Right atrium auricular region (tissue), 2 donors: Measurements from ENCODE around the gene MTMR3. TPM values are rescaled to one million over a fixed set of nuclear protein-coding genes. Genes with fewer than 3 reads are reported as not detected.

Experiments
- DNase-seq: peaks from one replicate; pipeline ENCODE4 v3.0.0-alpha.2; 2019; ENCODE audit warnings: low spot score
- H3K27ac ChIP-seq, 2 donors: fragments of 200-600 bp; sonication (generic); 1 replicate in 1 of 2; 2 replicates in 1 of 2; pipeline ENCODE4 v1.5.1; 2016 to 2019
- H3K27me3 ChIP-seq, 2 donors: fragments of 200-600 bp; sonication (generic); one replicate each; pipeline versions ENCODE4 v1.5.1 to v1.6.0; 2017 to 2019
- H3K36me3 ChIP-seq: fragments of 200-600 bp; sonication (generic); one replicate; pipeline ENCODE4 v1.5.1; 2016
- H3K4me1 ChIP-seq, 2 donors: fragments of 200-600 bp; sonication (generic); one replicate each; pipeline versions ENCODE4 v1.5.1 to v1.6.0; 2017 to 2019
- H3K4me3 ChIP-seq, 2 donors: fragments of 200-600 bp; sonication (generic); 1 replicate in 1 of 2; 2 replicates in 1 of 2; pipeline ENCODE4 v1.5.1; 2017 to 2019; ENCODE audit warnings: mild to moderate bottlenecking in 1 of 2, moderate library complexity in 1 of 2
- H3K9me3 ChIP-seq, 2 donors: fragments of 200-600 bp; sonication (generic); one replicate each; pipeline ENCODE4 v1.5.1; 2019
- total RNA-seq, 2 donors: library from RNA; depleted of rRNA; stranded (reverse); fragments of >200 nt; gene quantifications; one replicate each; pipeline ENCODE4 v1.1.0, GENCODE V29; 2016
- TF ChIP-seq, protein P1 (sequence below), 2 donors: fragments of 200-600 bp; sonication (generic); IDR thresholded peaks; one replicate each; pipeline ENCODE4 v1.5.1; 2019; ENCODE audit warnings: antibody characterized with exemption in 2 of 2

MTMR3 gene
- total RNA-seq, 2 donors from 2014 or later, result 27.2 to 38.1 TPM

DNA sequence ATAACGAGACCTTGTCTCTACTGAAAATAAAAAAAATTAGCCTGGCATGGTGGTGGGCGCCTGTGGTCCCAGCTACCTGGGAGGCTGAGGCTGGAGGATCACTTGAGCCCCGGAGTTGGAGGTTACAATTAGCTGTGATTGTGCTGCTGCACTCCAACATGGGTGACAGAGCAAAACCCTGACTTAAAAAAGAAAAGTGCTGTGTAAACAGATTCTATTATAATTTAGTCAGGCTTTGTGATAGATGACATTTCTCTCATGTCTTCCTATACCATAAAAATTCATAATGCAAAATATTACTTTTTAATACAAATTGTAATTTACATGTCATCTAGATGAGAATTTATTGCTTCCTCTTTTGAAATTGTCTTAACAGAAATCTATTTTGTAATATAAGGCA, 94.1 kb downstream of the MTMR3 start:
- H3K4me1 ChIP-seq, result peaks cover 0 to 20% of the 10 kb centered on the region in 2 donors
- DNase-seq, result no peak
- TF ChIP-seq, protein P1, sequence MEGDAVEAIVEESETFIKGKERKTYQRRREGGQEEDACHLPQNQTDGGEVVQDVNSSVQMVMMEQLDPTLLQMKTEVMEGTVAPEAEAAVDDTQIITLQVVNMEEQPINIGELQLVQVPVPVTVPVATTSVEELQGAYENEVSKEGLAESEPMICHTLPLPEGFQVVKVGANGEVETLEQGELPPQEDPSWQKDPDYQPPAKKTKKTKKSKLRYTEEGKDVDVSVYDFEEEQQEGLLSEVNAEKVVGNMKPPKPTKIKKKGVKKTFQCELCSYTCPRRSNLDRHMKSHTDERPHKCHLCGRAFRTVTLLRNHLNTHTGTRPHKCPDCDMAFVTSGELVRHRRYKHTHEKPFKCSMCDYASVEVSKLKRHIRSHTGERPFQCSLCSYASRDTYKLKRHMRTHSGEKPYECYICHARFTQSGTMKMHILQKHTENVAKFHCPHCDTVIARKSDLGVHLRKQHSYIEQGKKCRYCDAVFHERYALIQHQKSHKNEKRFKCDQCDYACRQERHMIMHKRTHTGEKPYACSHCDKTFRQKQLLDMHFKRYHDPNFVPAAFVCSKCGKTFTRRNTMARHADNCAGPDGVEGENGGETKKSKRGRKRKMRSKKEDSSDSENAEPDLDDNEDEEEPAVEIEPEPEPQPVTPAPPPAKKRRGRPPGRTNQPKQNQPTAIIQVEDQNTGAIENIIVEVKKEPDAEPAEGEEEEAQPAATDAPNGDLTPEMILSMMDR (IDR thresholded peaks at IDR 0.05), result no peak
- peaks cover 18% of the 10 kb centered on the region for H3K36me3 ChIP-seq
- no peak overlapping the region for H3K4me3 ChIP-seq
- H3K27ac ChIP-seq, result no peak overlapping the region
- H3K27me3 ChIP-seq, result no peaks in the 10 kb centered on the region
- H3K9me3 ChIP-seq, result no peaks in the 10 kb centered on the region

DNA sequence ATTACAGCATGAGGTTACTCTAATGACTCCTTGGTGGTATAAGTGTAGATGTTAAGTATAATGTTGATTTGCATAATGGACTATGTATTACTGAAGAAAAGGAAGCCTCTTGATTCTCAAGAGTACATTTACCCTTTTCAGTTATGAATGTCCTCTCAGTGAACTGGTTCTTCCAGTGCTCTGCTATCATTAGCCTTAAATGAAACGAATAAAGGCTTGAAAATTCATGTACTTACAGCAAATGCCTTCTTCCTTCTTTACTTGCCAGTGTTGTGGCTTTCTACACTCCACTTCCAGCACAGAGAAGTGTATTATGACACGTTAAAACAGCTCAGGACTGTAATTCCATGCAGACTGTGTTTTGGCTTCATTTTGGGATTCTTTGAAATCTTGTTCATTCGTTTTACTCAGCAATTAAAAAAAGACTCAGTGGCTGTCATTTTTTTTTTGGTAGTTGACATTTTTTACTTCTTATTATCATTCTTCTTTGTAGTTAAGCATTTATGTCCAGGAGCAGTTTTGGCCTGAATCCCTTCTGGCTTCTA, 96.9 kb downstream of the MTMR3 start:
- Histone ChIP-seq H3K4me1 (peaks cover 0 to 20% of the 10 kb centered on the region in 2 donors), H3K36me3 (peaks cover 18% of the 10 kb centered on the region), H3K9me3 (no peaks in the 10 kb centered on the region), H3K27ac (no peak overlapping the region), H3K4me3 (no peak overlapping the region), H3K27me3 (no peaks in the 10 kb centered on the region)
- TF ChIP-seq, protein P1 (IDR thresholded peaks at IDR 0.05), result no peak
- DNase-seq, result no peak

DNA sequence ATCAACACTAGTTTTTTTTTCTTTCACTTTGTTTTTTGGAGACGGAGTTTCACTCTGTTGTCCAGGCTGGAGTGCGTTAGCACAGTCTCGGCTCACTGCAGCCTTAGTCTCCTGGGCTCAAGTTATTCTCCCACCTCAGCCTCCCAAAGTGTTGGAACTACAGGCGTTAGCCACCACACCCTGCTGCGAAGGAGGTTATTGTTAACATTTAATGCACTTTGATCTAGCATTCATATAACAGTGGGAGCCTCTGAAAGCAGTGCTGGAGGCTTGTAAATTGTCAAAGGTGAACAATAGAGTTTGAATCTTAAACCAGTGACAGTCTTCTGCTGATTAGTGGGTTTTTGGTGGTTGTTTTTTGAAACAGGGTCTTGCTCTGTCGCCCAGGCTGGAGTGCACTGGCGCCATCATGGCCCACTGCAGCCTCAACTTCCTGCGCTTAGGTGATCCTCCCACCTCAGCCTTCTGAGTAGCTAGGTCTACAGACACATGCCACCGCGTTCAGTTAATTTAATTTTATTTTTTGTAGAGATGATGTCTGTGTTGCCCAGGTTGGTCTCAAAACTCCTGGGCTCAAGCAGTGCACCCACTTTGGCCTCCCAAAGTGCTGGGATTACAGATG, 100.4 kb downstream of the MTMR3 start:
- TF ChIP-seq, protein P1 (IDR thresholded peaks at IDR 0.05), result no peak

DNA sequence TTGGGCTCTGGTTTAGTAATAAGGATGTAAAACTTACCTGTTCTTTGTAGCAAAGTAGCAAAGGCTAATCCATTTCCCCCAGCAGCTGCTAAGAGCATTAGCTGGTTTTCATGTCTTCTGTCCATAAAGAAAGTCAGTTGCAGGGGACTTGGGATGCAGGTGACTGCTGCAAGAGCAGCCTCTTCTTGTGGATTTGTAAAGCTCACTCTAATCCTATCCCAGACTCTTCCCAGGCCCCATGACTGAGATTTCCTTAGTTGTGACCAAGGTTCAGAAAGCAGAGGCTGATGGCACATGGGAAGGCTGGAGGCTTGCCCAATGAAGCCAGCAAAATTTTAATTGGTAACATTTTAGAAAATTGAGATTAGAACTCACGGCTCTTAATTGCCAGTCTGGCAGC, 102.9 kb downstream of the MTMR3 start:
- H3K9me3 ChIP-seq, result no peaks in the 10 kb centered on the region
- H3K4me1 ChIP-seq, result no peaks in the 10 kb centered on the region
- TF ChIP-seq, protein P1 (IDR thresholded peaks at IDR 0.05), result no peak
- no peaks in the 10 kb centered on the region for H3K27me3 ChIP-seq
- no peak for DNase-seq
- H3K27ac ChIP-seq, result no peak overlapping the region
- no peaks in the 10 kb centered on the region for H3K36me3 ChIP-seq
- no peak overlapping the region for H3K4me3 ChIP-seq

More for the DNA sequence above, 100.4 kb downstream of the MTMR3 start:
- H3K36me3 ChIP-seq, result peaks cover 14% of the 10 kb centered on the region
- H3K9me3 ChIP-seq, result no peaks in the 10 kb centered on the region
- no peak for DNase-seq
- no peak overlapping the region for H3K4me3 ChIP-seq
- H3K27ac ChIP-seq, result no peak overlapping the region
- peaks cover 0 to 20% of the 10 kb centered on the region in 2 donors for H3K4me1 ChIP-seq
- no peaks in the 10 kb centered on the region for H3K27me3 ChIP-seq

DNA sequence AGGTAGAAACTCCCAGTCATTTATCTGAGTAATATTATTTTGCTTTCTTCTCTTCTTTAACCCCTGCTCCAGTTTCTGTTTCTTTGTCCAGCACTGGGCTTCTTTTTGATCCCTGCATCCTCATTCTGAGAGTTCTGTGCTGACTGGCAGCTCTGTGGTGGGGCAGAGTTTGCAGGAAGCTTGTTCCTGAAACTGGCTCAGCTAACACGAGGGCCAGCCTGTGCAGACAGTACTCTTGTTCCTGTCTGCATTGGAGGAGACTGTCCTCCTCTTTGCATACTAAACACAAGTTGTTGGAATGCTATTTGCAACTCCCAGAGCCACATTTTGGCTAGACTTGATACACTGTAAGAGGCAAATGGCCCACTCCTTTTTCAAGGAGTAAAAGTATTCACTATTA, 104.2 kb downstream of the MTMR3 start:
- Histone ChIP-seq H3K4me3 (no peak overlapping the region), H3K36me3 (no peaks in the 10 kb centered on the region), H3K9me3 (no peaks in the 10 kb centered on the region), H3K4me1 (no peaks in the 10 kb centered on the region), H3K27ac (no peak overlapping the region), H3K27me3 (no peaks in the 10 kb centered on the region)
- TF ChIP-seq, protein P1 (IDR thresholded peaks at IDR 0.05), result no peak
- DNase-seq, result no peak

DNA sequence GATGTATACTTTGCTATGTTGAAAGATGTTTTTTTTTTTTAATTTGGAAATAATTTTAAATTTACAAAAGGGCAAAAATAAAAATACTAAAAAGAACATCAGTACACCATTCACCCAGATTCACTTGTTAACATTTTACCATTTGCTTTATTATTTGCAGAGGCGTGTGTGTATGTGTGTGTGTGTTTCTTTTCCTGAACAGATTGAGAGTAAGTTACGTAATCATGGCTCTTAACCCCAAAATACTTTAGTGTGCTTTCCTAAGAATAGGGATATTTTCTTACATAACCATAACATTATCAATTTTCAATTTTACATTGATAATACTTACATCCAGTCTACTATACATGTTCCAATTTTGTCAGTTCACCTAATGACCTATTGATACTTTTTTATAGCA, 105.7 kb downstream of the MTMR3 start:
- Histone ChIP-seq H3K27ac (no peak overlapping the region), H3K36me3 (peaks cover 10% of the 10 kb centered on the region), H3K4me1 (no peaks in the 10 kb centered on the region), H3K27me3 (no peaks in the 10 kb centered on the region), H3K4me3 (no peak overlapping the region), H3K9me3 (no peaks in the 10 kb centered on the region)
- TF ChIP-seq, protein P1 (IDR thresholded peaks at IDR 0.05), result no peak
- DNase-seq, result no peak
